DND-41 (cell line): ENCODE measurements around the gene SETBP1.

Experiments
- ATAC-seq: fragments of 200-7000 bp; cut with Tn5 transposase; 3 replicates; pipeline ENCODE4 v1.9.1; 2021; ENCODE audit warnings: low read depth; ENCODE audit not compliant: insufficient read depth
- DNase-seq: peaks from one replicate; pipeline ENCODE4 v3.0.0-alpha.2; 2020
- H2AFZ ChIP-seq: 2 replicates; pipeline ENCODE4 v1.6.0; 2012; ENCODE audit warnings: low read depth, low read length
- H3K27ac ChIP-seq: 2 replicates; pipeline ENCODE4 v1.5.1; 2012; ENCODE audit warnings: low read length, inconsistent platforms
- H3K27me3 ChIP-seq: fragments of 200-600 bp; sonication (generic); 2 replicates; pipeline ENCODE4 v1.6.0; 2012; ENCODE audit warnings: low read length, mild to moderate bottlenecking, inconsistent platforms; ENCODE audit not compliant: insufficient read depth, poor library complexity
- H3K36me3 ChIP-seq: 2 replicates; pipeline ENCODE4 v1.5.1; 2012; ENCODE audit warnings: low read length, inconsistent platforms; ENCODE audit not compliant: insufficient read depth
- H3K4me1 ChIP-seq: 2 replicates; pipeline ENCODE4 v1.5.1; 2012; ENCODE audit warnings: mild to moderate bottlenecking, low read length; ENCODE audit not compliant: insufficient read depth
- H3K4me2 ChIP-seq: 2 replicates; pipeline ENCODE4 v1.6.0; 2012; ENCODE audit warnings: mild to moderate bottlenecking, moderate library complexity, low read length, inconsistent platforms; ENCODE audit not compliant: insufficient read depth
- H3K4me3 ChIP-seq, 2 experiments: fragments of 200-600 bp in 1 of 2; shearing (Covaris generic) in 1 of 2; 2 replicates each; pipeline ENCODE4 v1.5.1; 2012 to 2016; ENCODE audit warnings: inconsistent platforms in 2 of 2, low read length in 2 of 2, mild to moderate bottlenecking in 2 of 2, low read depth in 1 of 2, moderate library complexity in 1 of 2
- H3K79me2 ChIP-seq: 2 replicates; pipeline ENCODE4 v1.6.0; 2012; ENCODE audit warnings: low read length, inconsistent platforms; ENCODE audit not compliant: insufficient read depth
- H3K9ac ChIP-seq: 2 replicates; pipeline ENCODE4 v1.6.0; 2012; ENCODE audit warnings: low read depth, mild to moderate bottlenecking, inconsistent platforms, low read length, moderate library complexity
- H3K9me3 ChIP-seq: 2 replicates; pipeline ENCODE4 v1.5.1; 2012; ENCODE audit warnings: low read length, moderate library complexity, mild to moderate bottlenecking, inconsistent platforms; ENCODE audit not compliant: insufficient read depth, severe bottlenecking
- H4K20me1 ChIP-seq: 2 replicates; pipeline ENCODE4 v1.6.0; 2012; ENCODE audit warnings: low read length; ENCODE audit not compliant: insufficient read depth
- CTCF ChIP-seq: IDR thresholded peaks from 2 replicates; pipeline ENCODE4 v1.5.1; 2012; ENCODE audit warnings: borderline replicate concordance, low read length, moderate library complexity, mild to moderate bottlenecking; ENCODE audit not compliant: poor library complexity, severe bottlenecking; ENCODE audit errors: extremely low read depth
- EZH2 ChIP-seq: IDR thresholded peaks from 3 replicates; pipeline ENCODE4 v1.6.1; 2012; ENCODE audit warnings: borderline replicate concordance, low read depth, mild to moderate bottlenecking, moderate library complexity, low read length, inconsistent platforms; ENCODE audit not compliant: severe bottlenecking

Gene SETBP1

GRCh38 chr18:44736664-44737380 is 56.1 kb downstream of the SETBP1 start:
- H3K79me2 ChIP-seq, result no peaks in the 10 kb centered on the region
- ATAC-seq (no peak), DNase-seq (no peak)
- TF ChIP-seq CTCF, result no peak
- no peak for TF ChIP-seq EZH2
- peaks cover 5% of the 10 kb centered on the region; the same call in 1 of the 2 replicates for H4K20me1 ChIP-seq
- no peak overlapping the region for H3K9ac ChIP-seq
- H3K27ac ChIP-seq, result no peak overlapping the region
- no peak overlapping the region for H3K4me3 ChIP-seq
- H3K36me3 ChIP-seq, result no peaks in the 10 kb centered on the region
- H3K27me3 ChIP-seq, result no peaks in the 10 kb centered on the region
- no peaks in the 10 kb centered on the region for H3K9me3 ChIP-seq
- no peak overlapping the region for H3K4me2 ChIP-seq
- no peak overlapping the region for H2AFZ ChIP-seq
- peaks cover 7% of the 10 kb centered on the region for H3K4me1 ChIP-seq

GRCh38 chr18:44737623-44738022 is 56.9 kb downstream of the SETBP1 start:
- Histone ChIP-seq H3K36me3 (no peaks in the 10 kb centered on the region), H3K9ac (no peak overlapping the region), H2AFZ (no peak overlapping the region), H4K20me1 (peaks cover 5% of the 10 kb centered on the region; the same call in 1 of the 2 replicates), H3K27me3 (no peaks in the 10 kb centered on the region), H3K4me2 (no peak overlapping the region), H3K79me2 (no peaks in the 10 kb centered on the region), H3K4me1 (peaks cover 7% of the 10 kb centered on the region), H3K27ac (no peak overlapping the region), H3K4me3 (no peak overlapping the region), H3K9me3 (no peaks in the 10 kb centered on the region)
- TF ChIP-seq EZH2, result no peak
- TF ChIP-seq CTCF, result no peak
- no peak for DNase-seq
- no peak for ATAC-seq

- H3K4me1 ChIP-seq, result no peaks in the 10 kb centered on the region
- no peaks in the 10 kb centered on the region for H4K20me1 ChIP-seq
- no peaks in the 10 kb centered on the region for H3K79me2 ChIP-seq
- no peak overlapping the region for H3K4me2 ChIP-seq
- no peak overlapping the region for H3K27ac ChIP-seq
- no peak for TF ChIP-seq EZH2
- no peak for TF ChIP-seq CTCF
- ATAC-seq (no peak), DNase-seq (no peak)
- no peak overlapping the region for H3K9ac ChIP-seq
- H3K36me3 ChIP-seq, result no peaks in the 10 kb centered on the region
- H3K4me3 ChIP-seq, result no peak overlapping the region
- no peaks in the 10 kb centered on the region for H3K27me3 ChIP-seq
- no peak overlapping the region for H2AFZ ChIP-seq
- no peaks in the 10 kb centered on the region for H3K9me3 ChIP-seq
These were observed 59.3 kb downstream of the SETBP1 start for GRCh38 chr18:44740000-44740399.
